GM12878 (cell line): ENCODE measurements around the gene RAPGEF1. TPM values are rescaled to one million over a fixed set of nuclear protein-coding genes. Genes with fewer than 3 reads are reported as not detected.

ENCODE experiments used
- BCL11A ChIP-seq: IDR thresholded peaks from 2 replicates; pipeline ENCODE4 v1.6.1; 2011; ENCODE audit warnings: low read depth, low read length
- BRCA1 ChIP-seq: IDR thresholded peaks from 2 replicates; pipeline ENCODE4 v1.6.1; 2011; ENCODE audit warnings: low read depth, low read length, improper control_type of control experiment
- CBX3 ChIP-seq: fragments of 200-600 bp; sonication (generic); IDR thresholded peaks from 2 replicates; pipeline ENCODE4 v1.6.1; 2016; ENCODE audit warnings: low read depth, borderline replicate concordance
- CREB1 ChIP-seq: IDR thresholded peaks from 2 replicates; pipeline ENCODE4 v1.6.1; 2012; ENCODE audit warnings: low read depth, mild to moderate bottlenecking, inconsistent platforms
- GATAD2B ChIP-seq: fragments of 450-650 bp; conservative IDR thresholded peaks from 2 replicates; pipeline ENCODE4 v1.6.1; 2017; ENCODE audit warnings: low read depth, mild to moderate bottlenecking, moderate library complexity
- HDGF ChIP-seq: fragments of 450-650 bp; IDR thresholded peaks from 2 replicates; pipeline ENCODE4 v1.6.1; 2016; ENCODE audit warnings: antibody characterized with exemption
- IKZF1 ChIP-seq: fragments of 450-650 bp; conservative IDR thresholded peaks from 2 replicates; pipeline ENCODE4 v1.6.1; 2017; ENCODE audit warnings: antibody characterized with exemption, mild to moderate bottlenecking
- JUNB ChIP-seq: IDR thresholded peaks from 2 replicates; pipeline ENCODE4 v1.6.1; 2016; ENCODE audit warnings: antibody characterized with exemption, mild to moderate bottlenecking
- LARP7 ChIP-seq: fragments of 450-650 bp; IDR thresholded peaks from 2 replicates; pipeline ENCODE4 v1.6.1; 2017; ENCODE audit warnings: mild to moderate bottlenecking
- MEF2A ChIP-seq: IDR thresholded peaks from 2 replicates; pipeline ENCODE4 v1.6.1; 2011; ENCODE audit warnings: low read depth, mild to moderate bottlenecking, low read length, moderate library complexity; ENCODE audit not compliant: insufficient read depth
- POU2F2 ChIP-seq: IDR thresholded peaks from 3 replicates; pipeline ENCODE4 v1.6.1; 2011; ENCODE audit warnings: low read depth, mild to moderate bottlenecking, low read length, borderline replicate concordance
- RCOR1 ChIP-seq: conservative IDR thresholded peaks from 2 replicates; pipeline ENCODE4 v1.6.1; 2012; ENCODE audit warnings: low read depth, low read length, improper control_type of control experiment
- RUNX3 ChIP-seq: IDR thresholded peaks from 2 replicates; pipeline ENCODE4 v1.6.1; 2012; ENCODE audit warnings: low read length, inconsistent platforms
- SUZ12 ChIP-seq: fragments of 200-600 bp; sonication (generic); IDR thresholded peaks from one replicate; pipeline ENCODE4 v1.6.1; 2018; ENCODE audit warnings: antibody characterized with exemption, mild to moderate bottlenecking; ENCODE audit not compliant: unreplicated experiment
- TCF3 ChIP-seq: IDR thresholded peaks from 2 replicates; pipeline ENCODE4 v1.6.1; 2012; ENCODE audit warnings: low read depth, mild to moderate bottlenecking, low read length, borderline replicate concordance; ENCODE audit not compliant: insufficient read depth
- WRNIP1 ChIP-seq: IDR thresholded peaks from 2 replicates; pipeline ENCODE4 v1.6.1; 2011; ENCODE audit warnings: low read depth, low read length, improper control_type of control experiment, borderline replicate concordance
- ZBED1 ChIP-seq: IDR thresholded peaks from 2 replicates; pipeline ENCODE4 v1.6.1; 2016; ENCODE audit warnings: borderline replicate concordance
- ZBTB4 ChIP-seq: fragments of 450-650 bp; formaldehyde crosslinking; IDR thresholded peaks from 2 replicates; pipeline ENCODE4 v1.4.0; 2022; ENCODE audit warnings: mild to moderate bottlenecking, moderate library complexity
- ZNF217 ChIP-seq: fragments of 450-650 bp; IDR thresholded peaks from 2 replicates; pipeline ENCODE4 v1.6.1; 2017; ENCODE audit warnings: antibody characterized with exemption, mild to moderate bottlenecking
- ZZZ3 ChIP-seq: IDR thresholded peaks from 2 replicates; pipeline ENCODE4 v1.6.1; 2011; ENCODE audit warnings: low read depth; ENCODE audit not compliant: control insufficient read depth, insufficient read length
- polyA plus RNA-seq, 11 experiments: library from polyadenylated mRNA; depleted of rRNA in 4 of 11; unstranded in 6 of 11; stranded (reverse) in 5 of 11; fragments of >200 nt; fragmentation: Nextera tagmentation in 4 of 11; fragmentation: Illumina TruSeq in 1 of 11; extraction: Ambion mirVana in 4 of 11; extraction: Trizol in 1 of 11; gene quantifications; 1 replicate in 1 of 11; 2 replicates in 10 of 11; pipeline versions ENCODE4 v1.2.1 to v1.2.3, GENCODE V29; 2011 to 2016; ENCODE audit warnings: inconsistent platforms in 2 of 11, missing spikeins in 2 of 11, low read depth in 1 of 11
- total RNA-seq, 4 experiments: library from RNA; depleted of rRNA in 3 of 4; stranded (reverse); fragments of >200 nt in 3 of 4; fragmentation: Illumina TruSeq in 1 of 4; extraction: Trizol in 1 of 4; gene quantifications; 2 replicates each; pipeline versions ENCODE4 v1.2.1 to v1.2.3, GENCODE V29; 2013 to 2021
- TF ChIP-seq, protein P1 (sequence below): fragments of 150-350 bp; IDR thresholded peaks from 2 replicates; pipeline ENCODE4 v1.6.1; 2014; ENCODE audit warnings: mild to moderate bottlenecking, low read depth, low read length
- TF ChIP-seq, protein P2 (sequence below): fragments of 450-650 bp; IDR thresholded peaks from 2 replicates; pipeline ENCODE4 v1.6.1; 2016; ENCODE audit warnings: mild to moderate bottlenecking
- TF ChIP-seq, protein P3 (sequence below): fragments of 450-650 bp; IDR thresholded peaks from 2 replicates; pipeline ENCODE4 v1.6.1; 2018; ENCODE audit warnings: mild to moderate bottlenecking, low read depth, moderate library complexity; ENCODE audit not compliant: partially characterized antibody

Gene RAPGEF1
- total and polyA plus RNA-seq, 10 of the 15 experiments (the other 5 are each of a cell fraction or from before 2014, with no cell fraction given): 0.42 to 113 (median 45.9) TPM

DNA sequence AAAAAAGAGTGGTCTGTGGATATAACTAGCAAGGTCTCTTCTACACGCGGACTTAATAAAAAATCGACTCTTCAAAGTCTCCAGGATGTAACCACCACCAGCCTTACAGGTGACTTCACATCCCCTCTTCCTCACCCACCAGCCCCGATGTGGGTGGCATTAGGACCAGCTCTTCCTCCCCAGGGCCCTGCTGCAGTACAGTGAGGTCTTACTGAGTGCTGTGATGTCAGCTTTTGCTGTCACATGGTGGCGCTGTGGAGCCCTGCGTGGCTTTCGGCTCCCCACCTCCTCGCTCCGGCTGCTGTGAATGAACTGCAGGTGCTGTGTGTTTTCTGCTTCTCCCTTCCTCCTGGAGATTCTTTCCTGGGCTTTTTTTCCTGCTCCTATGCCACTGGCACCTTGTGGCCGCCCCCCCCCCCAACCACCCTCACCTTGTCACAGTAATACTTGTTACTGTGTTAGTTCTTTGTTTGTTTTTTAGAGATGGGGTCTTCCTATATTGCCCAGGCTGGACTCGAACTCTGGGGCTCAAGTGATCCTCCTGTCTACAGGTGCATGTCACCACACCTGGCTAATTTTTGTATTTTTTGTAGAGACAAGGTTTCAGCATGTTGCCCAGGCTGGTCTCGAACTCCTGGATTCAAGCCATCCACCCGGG lies 15.8 kb upstream of the RAPGEF1 start (continued):
- TF ChIP-seq ZBTB4 (CRISPR knock-in tag) (no peak), BRCA1 (no peak), HDGF (no peak), SUZ12 (no peak), ZBED1 (no peak), IKZF1 (0 out of 2 replicates have a peak, but pooled peaks have one; percentile 24), ZNF217 (no peak), TCF3 (no peak), MEF2A (no peak), POU2F2 (no peak), RCOR1 (no peak), WRNIP1 (no peak), ZZZ3 (no peak), RUNX3 (no peak), LARP7 (peak; percentile 56; the same call in 1 of the 2 replicates), CREB1 (peak; percentile 69; the same call in 1 of the 2 replicates), BCL11A (no peak), JUNB (no peak), GATAD2B (no peak), CBX3 (no peak)
- TF ChIP-seq, protein P1, sequence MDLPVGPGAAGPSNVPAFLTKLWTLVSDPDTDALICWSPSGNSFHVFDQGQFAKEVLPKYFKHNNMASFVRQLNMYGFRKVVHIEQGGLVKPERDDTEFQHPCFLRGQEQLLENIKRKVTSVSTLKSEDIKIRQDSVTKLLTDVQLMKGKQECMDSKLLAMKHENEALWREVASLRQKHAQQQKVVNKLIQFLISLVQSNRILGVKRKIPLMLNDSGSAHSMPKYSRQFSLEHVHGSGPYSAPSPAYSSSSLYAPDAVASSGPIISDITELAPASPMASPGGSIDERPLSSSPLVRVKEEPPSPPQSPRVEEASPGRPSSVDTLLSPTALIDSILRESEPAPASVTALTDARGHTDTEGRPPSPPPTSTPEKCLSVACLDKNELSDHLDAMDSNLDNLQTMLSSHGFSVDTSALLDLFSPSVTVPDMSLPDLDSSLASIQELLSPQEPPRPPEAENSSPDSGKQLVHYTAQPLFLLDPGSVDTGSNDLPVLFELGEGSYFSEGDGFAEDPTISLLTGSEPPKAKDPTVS: 0 out of 2 replicates have a peak, but pooled peaks have one; percentile 41
- TF ChIP-seq, protein P2, sequence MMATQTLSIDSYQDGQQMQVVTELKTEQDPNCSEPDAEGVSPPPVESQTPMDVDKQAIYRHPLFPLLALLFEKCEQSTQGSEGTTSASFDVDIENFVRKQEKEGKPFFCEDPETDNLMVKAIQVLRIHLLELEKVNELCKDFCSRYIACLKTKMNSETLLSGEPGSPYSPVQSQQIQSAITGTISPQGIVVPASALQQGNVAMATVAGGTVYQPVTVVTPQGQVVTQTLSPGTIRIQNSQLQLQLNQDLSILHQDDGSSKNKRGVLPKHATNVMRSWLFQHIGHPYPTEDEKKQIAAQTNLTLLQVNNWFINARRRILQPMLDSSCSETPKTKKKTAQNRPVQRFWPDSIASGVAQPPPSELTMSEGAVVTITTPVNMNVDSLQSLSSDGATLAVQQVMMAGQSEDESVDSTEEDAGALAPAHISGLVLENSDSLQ: peak; percentile 53
- TF ChIP-seq, protein P3, sequence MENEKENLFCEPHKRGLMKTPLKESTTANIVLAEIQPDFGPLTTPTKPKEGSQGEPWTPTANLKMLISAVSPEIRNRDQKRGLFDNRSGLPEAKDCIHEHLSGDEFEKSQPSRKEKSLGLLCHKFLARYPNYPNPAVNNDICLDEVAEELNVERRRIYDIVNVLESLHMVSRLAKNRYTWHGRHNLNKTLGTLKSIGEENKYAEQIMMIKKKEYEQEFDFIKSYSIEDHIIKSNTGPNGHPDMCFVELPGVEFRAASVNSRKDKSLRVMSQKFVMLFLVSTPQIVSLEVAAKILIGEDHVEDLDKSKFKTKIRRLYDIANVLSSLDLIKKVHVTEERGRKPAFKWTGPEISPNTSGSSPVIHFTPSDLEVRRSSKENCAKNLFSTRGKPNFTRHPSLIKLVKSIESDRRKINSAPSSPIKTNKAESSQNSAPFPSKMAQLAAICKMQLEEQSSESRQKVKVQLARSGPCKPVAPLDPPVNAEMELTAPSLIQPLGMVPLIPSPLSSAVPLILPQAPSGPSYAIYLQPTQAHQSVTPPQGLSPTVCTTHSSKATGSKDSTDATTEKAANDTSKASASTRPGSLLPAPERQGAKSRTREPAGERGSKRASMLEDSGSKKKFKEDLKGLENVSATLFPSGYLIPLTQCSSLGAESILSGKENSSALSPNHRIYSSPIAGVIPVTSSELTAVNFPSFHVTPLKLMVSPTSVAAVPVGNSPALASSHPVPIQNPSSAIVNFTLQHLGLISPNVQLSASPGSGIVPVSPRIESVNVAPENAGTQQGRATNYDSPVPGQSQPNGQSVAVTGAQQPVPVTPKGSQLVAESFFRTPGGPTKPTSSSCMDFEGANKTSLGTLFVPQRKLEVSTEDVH: no peak
